ENCODE results near the gene TOMM70. TPM values are rescaled to one million over a fixed set of nuclear protein-coding genes. Genes with fewer than 3 reads are reported as not detected.

TOMM70 gene
- total and polyA plus RNA-seq, 10 of the 15 experiments (the other 5 are each of a cell fraction or from before 2014, with no cell fraction given) = 12.7 to 64.1 (median 41.3) TPM

- no peak overlapping the region for H3K27ac ChIP-seq (ENCODE audit: control insufficient read depth, insufficient read depth)
- no peak overlapping the region for H2AFZ ChIP-seq (ENCODE audit: control insufficient read depth, low read depth, low read length)
- FAIRE-seq = no peak
- H3K9me3 ChIP-seq (replicated peaks; ENCODE audit: control insufficient read depth, insufficient read depth, low read length) = no peaks in the 10 kb centered on the region
- no peaks in the 10 kb centered on the region for H3K4me1 ChIP-seq (ENCODE audit: control insufficient read depth, insufficient read depth, low read length)
- H4K20me1 ChIP-seq (ENCODE audit: control insufficient read depth, insufficient read depth) = no peaks in the 10 kb centered on the region
- no TSS peak for BruUV-seq (replicated peaks)
- no peak overlapping the region for H3K4me3 ChIP-seq
- H3K79me2 ChIP-seq (ENCODE audit: control insufficient read depth, insufficient read depth, low read length) = no peaks in the 10 kb centered on the region
- intact Hi-C loops (cut with micrococcal nuclease; ENCODE audit: unreplicated experiment) = no loop called here
- RAD21 ChIA-PET (ENCODE audit: unreplicated experiment) = no interaction called here
- H3K36me3 ChIP-seq (ENCODE audit: control insufficient read depth in 2 of 2, insufficient read depth in 2 of 2, low read length in 1 of 2) = peaks cover 0 to 20% of the 10 kb centered on the region in 2 experiments; a peak in 3 of 4 replicates
- no peak for DNase-seq (ENCODE audit: low read depth, low spot score)
- no peak overlapping the region for H3K9ac ChIP-seq (ENCODE audit: control insufficient read depth, insufficient read depth, low read length)
- in situ Hi-C loops (cut with MboI) = no loop called here
- SMC1A ChIA-PET (ENCODE audit: uncharacterized antibody, unreplicated experiment) = interaction anchor here (1.2 kb wide), 1 partner anchor 46 kb away, joined by 4 read pairs; no protein-coding TSS in a partner anchor
- POLR2A ChIA-PET = no interaction called here
- CTCF ChIA-PET = no interaction called here
- TF ChIP-seq, protein P1, sequence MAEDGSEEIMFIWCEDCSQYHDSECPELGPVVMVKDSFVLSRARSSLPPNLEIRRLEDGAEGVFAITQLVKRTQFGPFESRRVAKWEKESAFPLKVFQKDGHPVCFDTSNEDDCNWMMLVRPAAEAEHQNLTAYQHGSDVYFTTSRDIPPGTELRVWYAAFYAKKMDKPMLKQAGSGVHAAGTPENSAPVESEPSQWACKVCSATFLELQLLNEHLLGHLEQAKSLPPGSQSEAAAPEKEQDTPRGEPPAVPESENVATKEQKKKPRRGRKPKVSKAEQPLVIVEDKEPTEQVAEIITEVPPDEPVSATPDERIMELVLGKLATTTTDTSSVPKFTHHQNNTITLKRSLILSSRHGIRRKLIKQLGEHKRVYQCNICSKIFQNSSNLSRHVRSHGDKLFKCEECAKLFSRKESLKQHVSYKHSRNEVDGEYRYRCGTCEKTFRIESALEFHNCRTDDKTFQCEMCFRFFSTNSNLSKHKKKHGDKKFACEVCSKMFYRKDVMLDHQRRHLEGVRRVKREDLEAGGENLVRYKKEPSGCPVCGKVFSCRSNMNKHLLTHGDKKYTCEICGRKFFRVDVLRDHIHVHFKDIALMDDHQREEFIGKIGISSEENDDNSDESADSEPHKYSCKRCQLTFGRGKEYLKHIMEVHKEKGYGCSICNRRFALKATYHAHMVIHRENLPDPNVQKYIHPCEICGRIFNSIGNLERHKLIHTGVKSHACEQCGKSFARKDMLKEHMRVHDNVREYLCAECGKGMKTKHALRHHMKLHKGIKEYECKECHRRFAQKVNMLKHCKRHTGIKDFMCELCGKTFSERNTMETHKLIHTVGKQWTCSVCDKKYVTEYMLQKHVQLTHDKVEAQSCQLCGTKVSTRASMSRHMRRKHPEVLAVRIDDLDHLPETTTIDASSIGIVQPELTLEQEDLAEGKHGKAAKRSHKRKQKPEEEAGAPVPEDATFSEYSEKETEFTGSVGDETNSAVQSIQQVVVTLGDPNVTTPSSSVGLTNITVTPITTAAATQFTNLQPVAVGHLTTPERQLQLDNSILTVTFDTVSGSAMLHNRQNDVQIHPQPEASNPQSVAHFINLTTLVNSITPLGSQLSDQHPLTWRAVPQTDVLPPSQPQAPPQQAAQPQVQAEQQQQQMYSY (CRISPR knock-in tag; IDR thresholded peaks at IDR 0.05) = no peak
- TF ChIP-seq, protein P2, sequence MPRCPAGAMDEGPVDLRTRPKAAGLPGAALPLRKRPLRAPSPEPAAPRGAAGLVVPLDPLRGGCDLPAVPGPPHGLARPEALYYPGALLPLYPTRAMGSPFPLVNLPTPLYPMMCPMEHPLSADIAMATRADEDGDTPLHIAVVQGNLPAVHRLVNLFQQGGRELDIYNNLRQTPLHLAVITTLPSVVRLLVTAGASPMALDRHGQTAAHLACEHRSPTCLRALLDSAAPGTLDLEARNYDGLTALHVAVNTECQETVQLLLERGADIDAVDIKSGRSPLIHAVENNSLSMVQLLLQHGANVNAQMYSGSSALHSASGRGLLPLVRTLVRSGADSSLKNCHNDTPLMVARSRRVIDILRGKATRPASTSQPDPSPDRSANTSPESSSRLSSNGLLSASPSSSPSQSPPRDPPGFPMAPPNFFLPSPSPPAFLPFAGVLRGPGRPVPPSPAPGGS (IDR thresholded peaks at IDR 0.05; ENCODE audit: borderline replicate concordance, insufficient read depth, low read depth, low read length, poor library complexity, severe bottlenecking) = no peak
- TF ChIP-seq SRF (IDR thresholded peaks at IDR 0.05; ENCODE audit: low read depth in 2 of 2, low read length in 2 of 2) = no peak
- TF ChIP-seq E2F8 (IDR thresholded peaks at IDR 0.05; ENCODE audit: low read depth, partially characterized antibody) = no peak
- H3K4me2 ChIP-seq (ENCODE audit: control insufficient read depth, insufficient read depth) = no peak overlapping the region
- ATAC-seq = no peak
- WGBS (ENCODE audit: insufficient coverage, insufficient replicate concordance, low lambda C conversion rate, missing lambda C conversion rate) = 100% methylated on average over 1 of the region's 1 CpG
- no peaks in the 10 kb centered on the region for H3K27me3 ChIP-seq (replicated peaks in 1 of 2; ENCODE audit: control insufficient read depth in 2 of 2, insufficient read depth in 2 of 2, low read length in 1 of 2)
Measured at GRCh38 chr3:100361897-100362296, 39.0 kb downstream of the TOMM70 start.
